GM12878 (cell line): ENCODE results near the gene TENT4B. TPM values are rescaled to one million over a fixed set of nuclear protein-coding genes. Genes with fewer than 3 reads are reported as not detected.

ENCODE experiments used
- BCLAF1 ChIP-seq: fragments of 450-650 bp; IDR thresholded peaks from 2 replicates; pipeline ENCODE4 v1.6.1; 2017; ENCODE audit warnings: antibody characterized with exemption, mild to moderate bottlenecking, moderate library complexity
- CREM ChIP-seq: IDR thresholded peaks from 2 replicates; pipeline ENCODE4 v1.6.1; 2014; ENCODE audit warnings: antibody characterized with exemption, low read depth
- CTCF ChIP-seq, 3 experiments: IDR thresholded peaks in 2 of 3; conservative IDR thresholded peaks in 1 of 3; 2 replicates each; pipeline ENCODE4 v1.5.1; 2011; ENCODE audit warnings: low read depth in 3 of 3, low read length in 3 of 3, mild to moderate bottlenecking in 3 of 3, control low read depth in 2 of 3, moderate library complexity in 2 of 3, inconsistent platforms in 1 of 3, mixed read lengths in 1 of 3; ENCODE audit not compliant: control insufficient read depth in 2 of 3, insufficient read depth in 1 of 3; ENCODE audit errors: extremely low read depth in 1 of 3
- DPF2 ChIP-seq: fragments of 450-650 bp; IDR thresholded peaks from 2 replicates; pipeline ENCODE4 v1.6.1; 2017; ENCODE audit warnings: mild to moderate bottlenecking
- ELK1 ChIP-seq: IDR thresholded peaks from 2 replicates; pipeline ENCODE4 v1.6.1; 2012; ENCODE audit warnings: low read depth, low read length, improper control_type of control experiment
- EZH2 ChIP-seq: IDR thresholded peaks from 2 replicates; pipeline ENCODE4 v1.6.1; 2012; ENCODE audit warnings: low read depth, mild to moderate bottlenecking, control low read depth, inconsistent platforms, low read length, borderline replicate concordance; ENCODE audit not compliant: control insufficient read depth
- GABPA ChIP-seq: IDR thresholded peaks from 2 replicates; pipeline ENCODE4 v1.6.1; 2014; ENCODE audit warnings: antibody characterized with exemption, low read depth, mild to moderate bottlenecking, inconsistent platforms
- GATAD2B ChIP-seq: fragments of 450-650 bp; conservative IDR thresholded peaks from 2 replicates; pipeline ENCODE4 v1.6.1; 2017; ENCODE audit warnings: low read depth, mild to moderate bottlenecking, moderate library complexity
- KAT2A ChIP-seq: conservative IDR thresholded peaks from 2 replicates; pipeline ENCODE4 v1.6.1; 2011; ENCODE audit warnings: low read depth, low read length; ENCODE audit not compliant: control insufficient read depth
- KDM1A ChIP-seq: fragments of 200-600 bp; sonication (generic); IDR thresholded peaks from 2 replicates; pipeline ENCODE4 v1.6.1; 2016; ENCODE audit warnings: borderline replicate concordance
- MYB ChIP-seq: fragments of 150-350 bp; IDR thresholded peaks from 2 replicates; pipeline ENCODE4 v1.6.1; 2014; ENCODE audit warnings: mild to moderate bottlenecking, low read depth, low read length, borderline replicate concordance
- NBN ChIP-seq: fragments of 450-650 bp; IDR thresholded peaks from 2 replicates; pipeline ENCODE4 v1.6.1; 2016
- PAX5 ChIP-seq: IDR thresholded peaks from 2 replicates; pipeline ENCODE4 v1.6.1; 2011; ENCODE audit warnings: low read depth, low read length, borderline replicate concordance
- POU2F2 ChIP-seq: IDR thresholded peaks from 3 replicates; pipeline ENCODE4 v1.6.1; 2011; ENCODE audit warnings: low read depth, mild to moderate bottlenecking, low read length, borderline replicate concordance
- RAD21 ChIP-seq: IDR thresholded peaks from 2 replicates; pipeline ENCODE4 v1.6.1; 2011; ENCODE audit warnings: mild to moderate bottlenecking, low read depth, low read length, moderate library complexity; ENCODE audit not compliant: insufficient read depth
- RB1 ChIP-seq: fragments of 450-650 bp; formaldehyde crosslinking; IDR thresholded peaks from 2 replicates; pipeline ENCODE4 v1.6.1; 2017; ENCODE audit warnings: mild to moderate bottlenecking, borderline replicate concordance
- RCOR1 ChIP-seq: conservative IDR thresholded peaks from 2 replicates; pipeline ENCODE4 v1.6.1; 2012; ENCODE audit warnings: low read depth, low read length, improper control_type of control experiment
- RUNX3 ChIP-seq: IDR thresholded peaks from 2 replicates; pipeline ENCODE4 v1.6.1; 2012; ENCODE audit warnings: low read length, inconsistent platforms
- ZBTB4 ChIP-seq: fragments of 450-650 bp; formaldehyde crosslinking; IDR thresholded peaks from 2 replicates; pipeline ENCODE4 v1.4.0; 2022; ENCODE audit warnings: mild to moderate bottlenecking, moderate library complexity
- ZNF24 ChIP-seq: fragments of 450-650 bp; IDR thresholded peaks from 2 replicates; pipeline ENCODE4 v1.6.1; 2017; ENCODE audit warnings: antibody characterized with exemption, mild to moderate bottlenecking
- ZNF622 ChIP-seq: fragments of 450-650 bp; IDR thresholded peaks from 2 replicates; pipeline ENCODE4 v1.6.1; 2017; ENCODE audit warnings: mild to moderate bottlenecking, inconsistent platforms
- ZSCAN29 ChIP-seq: fragments of 450-650 bp; IDR thresholded peaks from 2 replicates; pipeline ENCODE4 v1.6.1; 2017; ENCODE audit warnings: mild to moderate bottlenecking, moderate library complexity
- polyA plus RNA-seq, 11 experiments: library from polyadenylated mRNA; depleted of rRNA in 4 of 11; unstranded in 6 of 11; stranded (reverse) in 5 of 11; fragments of >200 nt; fragmentation: Nextera tagmentation in 4 of 11; fragmentation: Illumina TruSeq in 1 of 11; extraction: Ambion mirVana in 4 of 11; extraction: Trizol in 1 of 11; gene quantifications; 1 replicate in 1 of 11; 2 replicates in 10 of 11; pipeline versions ENCODE4 v1.2.1 to v1.2.3, GENCODE V29; 2011 to 2016; ENCODE audit warnings: inconsistent platforms in 2 of 11, missing spikeins in 2 of 11, low read depth in 1 of 11
- total RNA-seq, 4 experiments: library from RNA; depleted of rRNA in 3 of 4; stranded (reverse); fragments of >200 nt in 3 of 4; fragmentation: Illumina TruSeq in 1 of 4; extraction: Trizol in 1 of 4; gene quantifications; 2 replicates each; pipeline versions ENCODE4 v1.2.1 to v1.2.3, GENCODE V29; 2013 to 2021

The TENT4B gene
- total and polyA plus RNA-seq, 10 of the 15 experiments (the other 5 are each of a cell fraction or from before 2014, with no cell fraction given): 4.4 to 16.7 (median 10.8) TPM

- TF ChIP-seq ELK1 (no peak), ZNF24 (no peak), RCOR1 (0 out of 2 replicates have a peak, but pooled peaks have one; percentile 36), KDM1A (no peak), GATAD2B (peak; percentile 57; the same call in 1 of the 2 replicates), CTCF (IDR thresholded peaks at IDR 0.05 in 2 of 3, conservative IDR thresholded peaks at IDR 0.05 in 1 of 3; ENCODE audit: control insufficient read depth in 2 of 3, extremely low read depth in 1 of 3, insufficient read depth in 1 of 3, low read depth in 3 of 3, low read length in 3 of 3) (no peak), RUNX3 (peak; percentile 61), ZBTB4 (no peak), RB1 (no peak), EZH2 (no peak), GABPA (no peak), POU2F2 (0 out of 3 replicates have a peak, but pooled peaks have one; percentile 18), DPF2 (peak; percentile 68), NBN (peak; percentile 72), CREM (no peak; the same call in 1 of the 2 replicates), PAX5 (peak; percentile 72; the same call in 1 of the 2 replicates), MYB (no peak), BCLAF1 (no peak), ZNF622 (no peak), ZSCAN29 (no peak), KAT2A (no peak), RAD21 (no peak)
Measured at GRCh38 chr16:50266337-50267091, 113.4 kb downstream of the TENT4B start, which contains the start of gene ADCY7 (continued).
